Measurements from ENCODE around the gene DDX3X. TPM values are rescaled to one million over a fixed set of nuclear protein-coding genes. Genes with fewer than 3 reads are reported as not detected.
"Not testable (repeated sequence)": the region's sequence is repeated elsewhere in the genome, so short reads cannot be mapped to it uniquely, and the experiment has no call there.

The DDX3X gene
- total and polyA plus RNA-seq, 9 of the 15 experiments (the other 6 are each of a cell fraction or from before 2014, with no cell fraction given): 51.3 to 232 (median 138) TPM

DNA sequence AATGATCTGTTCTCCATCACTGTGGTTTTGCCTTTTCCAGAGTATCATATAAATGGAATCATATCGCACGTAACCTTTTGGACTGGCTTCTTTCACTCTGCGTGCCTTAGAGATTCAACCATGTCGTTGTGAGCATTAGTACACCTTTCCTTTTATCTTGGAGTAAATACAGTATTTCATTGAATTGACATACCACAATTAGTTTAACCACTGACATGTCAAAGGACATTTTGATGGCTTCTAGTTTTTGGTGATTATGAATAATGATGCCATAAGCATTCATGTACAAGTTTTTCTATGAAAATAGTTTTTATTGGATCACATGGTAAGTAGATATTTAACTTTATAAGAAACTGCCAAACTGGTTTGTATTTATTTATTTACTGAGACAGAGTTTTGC, 35.2 kb downstream of the DDX3X start:
- intact Hi-C loops (cut with micrococcal nuclease) (no loop called here), in situ Hi-C loops (cut with MboI) (no loop called here)
- no TSS peak for BruUV-seq (replicated peaks)
- Histone ChIP-seq H3K36me3 (ENCODE audit: control insufficient read depth, insufficient read depth, low read length) (no peaks in the 10 kb centered on the region), H3K4me3 (no peak overlapping the region), H3K9ac (ENCODE audit: insufficient read depth in 1 of 2, low read depth in 2 of 2, low read length in 2 of 2) (no peak overlapping the region), H3K9me3 (replicated peaks; ENCODE audit: control insufficient read depth, insufficient read depth, low read depth, low read length) (no peaks in the 10 kb centered on the region), H3K4me2 (ENCODE audit: insufficient read depth, low read length) (no peak overlapping the region), H2AFZ (ENCODE audit: low read depth, low read length) (no peak overlapping the region), H4K20me1 (replicated peaks; ENCODE audit: control insufficient read depth, insufficient read depth, low read length) (no peaks in the 10 kb centered on the region), H3K4me1 (replicated peaks in 1 of 2; ENCODE audit: control insufficient read depth in 2 of 2, insufficient read depth in 2 of 2, low read length in 2 of 2) (no peaks in the 10 kb centered on the region; a peak in 1 of 5 replicates), H3K27ac (ENCODE audit: extremely low read depth, low read depth, low read length) (no peak overlapping the region), H3K27me3 (ENCODE audit: control insufficient read depth in 2 of 2, insufficient read depth in 2 of 2, low read length in 2 of 2) (no peaks in the 10 kb centered on the region), H3K79me2 (ENCODE audit: control insufficient read depth, insufficient read depth, low read length) (no peaks in the 10 kb centered on the region), H3K9me1 (ENCODE audit: control insufficient read depth, insufficient read depth, low read length) (no peaks in the 10 kb centered on the region)
- no peak for DNase-seq (ENCODE audit: extremely low read depth in 1 of 4, low spot score in 3 of 4)
- WGBS (ENCODE audit: insufficient coverage, low coverage, missing lambda C conversion rate): 13% methylated on average over 4 of the region's 4 CpGs
- no peak for FAIRE-seq
- ChIA-PET POLR2A (no interaction called here), CTCF (ENCODE audit: low intra/inter-chr PET ratio) (no interaction called here)
- ATAC-seq: no peak
- TF ChIP-seq TAF9B (IDR thresholded peaks at IDR 0.05; ENCODE audit: partially characterized antibody): no peak
- TF ChIP-seq HES1 (IDR thresholded peaks at IDR 0.05; ENCODE audit: low read depth): no peak

DNA sequence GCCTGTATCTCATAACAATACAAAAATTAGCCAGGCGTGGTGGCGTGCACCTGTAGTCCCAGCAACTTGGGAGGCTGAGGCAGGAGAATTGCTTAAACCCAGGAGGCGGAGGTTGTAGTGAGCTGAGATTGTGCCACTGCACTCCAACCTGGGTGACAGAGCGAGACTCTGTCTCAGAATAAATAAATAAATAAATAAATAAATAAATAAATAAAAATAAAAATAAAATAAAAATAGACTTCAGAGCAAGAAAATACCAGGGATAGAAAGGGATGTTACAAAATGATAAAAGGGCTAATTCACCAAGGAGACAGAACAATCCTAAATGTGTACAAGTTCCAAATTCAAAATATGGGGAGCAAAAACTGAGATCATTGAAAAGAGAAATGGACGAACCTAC, 37.6 kb downstream of the DDX3X start:
- in situ Hi-C loops (cut with MboI); POLR2A ChIA-PET: not testable (repeated sequence)

More for the DNA sequence above, 37.6 kb downstream of the DDX3X start:
- H2AFZ ChIP-seq (ENCODE audit: low read depth, low read length); CTCF ChIA-PET (ENCODE audit: low intra/inter-chr PET ratio); H3K27me3 ChIP-seq (ENCODE audit: control insufficient read depth in 2 of 2, insufficient read depth in 2 of 2, low read length in 2 of 2); H3K4me1 ChIP-seq (replicated peaks in 1 of 2; ENCODE audit: control insufficient read depth in 2 of 2, insufficient read depth in 2 of 2, low read length in 2 of 2); ATAC-seq; BruUV-seq (replicated peaks); H3K79me2 ChIP-seq (ENCODE audit: control insufficient read depth, insufficient read depth, low read length); H3K27ac ChIP-seq (ENCODE audit: extremely low read depth, low read depth, low read length); FAIRE-seq; intact Hi-C loops (cut with micrococcal nuclease); DNase-seq (ENCODE audit: extremely low read depth in 1 of 4, low spot score in 3 of 4); H3K9me3 ChIP-seq (replicated peaks; ENCODE audit: control insufficient read depth, insufficient read depth, low read depth, low read length); H3K4me3 ChIP-seq; H3K9me1 ChIP-seq (ENCODE audit: control insufficient read depth, insufficient read depth, low read length); H3K36me3 ChIP-seq (ENCODE audit: control insufficient read depth, insufficient read depth, low read length); H4K20me1 ChIP-seq (replicated peaks; ENCODE audit: control insufficient read depth, insufficient read depth, low read length); H3K4me2 ChIP-seq (ENCODE audit: insufficient read depth, low read length); H3K9ac ChIP-seq (ENCODE audit: insufficient read depth in 1 of 2, low read depth in 2 of 2, low read length in 2 of 2): not testable (repeated sequence)
- 62% methylated on average over 5 of the region's 5 CpGs for WGBS (ENCODE audit: insufficient coverage, low coverage, missing lambda C conversion rate)
